NCI-H446 (cell line): ENCODE results near the gene ACSL1.
A peak's percentile ranks its signal among the peaks of the same experiment; 100 is the strongest.
"Not testable (repeated sequence)": the region's sequence is repeated elsewhere in the genome, so short reads cannot be mapped to it uniquely, and the experiment has no call there.

Experiments used
- DNase-seq, 2 experiments: peaks; one replicate each; lab custom pipeline; 2025; lab: John Stamatoyannopoulos, UW

The ACSL1 gene

GRCh38 chr4:184752496-184753275, 73.1 kb downstream of the ACSL1 start:
- DNase-seq: peak; percentile 22 to 58

GRCh38 chr4:184751585-184751956, 74.2 kb downstream of the ACSL1 start:
- no peak for DNase-seq

GRCh38 chr4:184750926-184751584, 74.7 kb downstream of the ACSL1 start:
- DNase-seq: no peak

- DNase-seq: peak; percentile 6 to 52
These were observed 77.5 kb downstream of the ACSL1 start for GRCh38 chr4:184748251-184748652.

- DNase-seq: no peak
These were observed 78.5 kb downstream of the ACSL1 start for GRCh38 chr4:184747034-184747830.

GRCh38 chr4:184745831-184746795, 79.7 kb downstream of the ACSL1 start:
- DNase-seq: peak; percentile 52 to 63

- DNase-seq: no peak
These were observed 81.5 kb downstream of the ACSL1 start for GRCh38 chr4:184744236-184744635.

GRCh38 chr4:184743650-184744049, 82.1 kb downstream of the ACSL1 start:
- DNase-seq: no peak

GRCh38 chr4:184741651-184742050, 84.1 kb downstream of the ACSL1 start:
- DNase-seq: not testable (repeated sequence)

GRCh38 chr4:184740980-184741391, 84.8 kb downstream of the ACSL1 start:
- DNase-seq: no peak

GRCh38 chr4:184739575-184739974, 86.2 kb downstream of the ACSL1 start:
- DNase-seq: not testable (repeated sequence)

GRCh38 chr4:184734758-184735157, 91.0 kb downstream of the ACSL1 start:
- no peak for DNase-seq

GRCh38 chr4:184733654-184734524, 91.9 kb downstream of the ACSL1 start, which contains the start of gene CENPU:
TSS of gene CENPU (minus strand) at chr4:184734096. CDS start at chr4:184734062, 34 bp downstream.
- DNase-seq: peak; percentile 93 to 98

- DNase-seq: peak in 1 of 2 experiments; percentile 50
These were observed 93.6 kb downstream of the ACSL1 start for GRCh38 chr4:184732126-184732525.

- no peak for DNase-seq
These were observed 94.7 kb downstream of the ACSL1 start for GRCh38 chr4:184731056-184731455.

GRCh38 chr4:184729946-184730345, 95.8 kb downstream of the ACSL1 start:
- DNase-seq: no peak

- no peak for DNase-seq
These were observed 96.9 kb downstream of the ACSL1 start for GRCh38 chr4:184728858-184729257.

GRCh38 chr4:184727430-184727829, 98.3 kb downstream of the ACSL1 start:
- DNase-seq: no peak

GRCh38 chr4:184722798-184723197, 103.0 kb downstream of the ACSL1 start:
- no peak for DNase-seq

GRCh38 chr4:184721254-184721653, 104.5 kb downstream of the ACSL1 start:
- no peak for DNase-seq
